Ramos (cell line): ENCODE measurements around the gene CSF2.

Experiments
- in situ Hi-C: fragments of 300-500 bp; cut with MboI; formaldehyde crosslinking; loops from one replicate; pipeline ENCODE4 v1.14.3; 2022; ENCODE audit warnings: low sequenced_read_pairs; ENCODE audit not compliant: unreplicated experiment

The CSF2 gene

DNA sequence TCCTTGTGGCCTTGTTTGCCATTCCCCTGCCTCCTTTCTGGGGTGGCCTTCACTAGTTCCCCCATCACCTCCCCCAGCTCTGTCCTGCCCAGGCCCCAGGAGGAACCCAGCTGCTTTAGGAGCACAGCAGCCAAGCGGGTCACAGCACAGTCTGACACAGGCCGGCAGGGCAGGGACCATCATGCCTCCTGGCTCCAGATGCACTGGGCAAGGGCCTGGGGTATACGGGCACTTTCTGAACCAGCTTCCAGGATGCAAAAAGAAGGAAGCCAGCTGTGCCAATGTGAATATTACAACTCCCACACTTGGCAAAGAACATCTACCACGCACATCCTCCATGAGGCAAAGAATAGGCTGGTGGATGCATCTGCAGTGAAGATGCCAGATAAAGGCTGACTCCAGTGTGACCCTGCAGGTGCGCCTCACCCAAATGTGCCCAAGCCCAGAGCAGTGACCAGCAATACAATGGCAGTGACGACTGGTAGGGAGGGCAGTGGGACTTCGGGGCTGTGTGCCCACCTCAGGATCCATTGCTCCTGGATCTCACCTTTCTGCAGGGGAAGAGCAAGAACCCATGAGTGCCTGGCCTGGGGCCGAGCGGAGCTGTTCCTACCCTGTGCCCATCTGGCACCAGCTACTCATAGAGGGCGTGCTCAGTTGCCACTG is 19.4 kb upstream of the CSF2 start:
- in situ Hi-C loops, result no loop called here

DNA sequence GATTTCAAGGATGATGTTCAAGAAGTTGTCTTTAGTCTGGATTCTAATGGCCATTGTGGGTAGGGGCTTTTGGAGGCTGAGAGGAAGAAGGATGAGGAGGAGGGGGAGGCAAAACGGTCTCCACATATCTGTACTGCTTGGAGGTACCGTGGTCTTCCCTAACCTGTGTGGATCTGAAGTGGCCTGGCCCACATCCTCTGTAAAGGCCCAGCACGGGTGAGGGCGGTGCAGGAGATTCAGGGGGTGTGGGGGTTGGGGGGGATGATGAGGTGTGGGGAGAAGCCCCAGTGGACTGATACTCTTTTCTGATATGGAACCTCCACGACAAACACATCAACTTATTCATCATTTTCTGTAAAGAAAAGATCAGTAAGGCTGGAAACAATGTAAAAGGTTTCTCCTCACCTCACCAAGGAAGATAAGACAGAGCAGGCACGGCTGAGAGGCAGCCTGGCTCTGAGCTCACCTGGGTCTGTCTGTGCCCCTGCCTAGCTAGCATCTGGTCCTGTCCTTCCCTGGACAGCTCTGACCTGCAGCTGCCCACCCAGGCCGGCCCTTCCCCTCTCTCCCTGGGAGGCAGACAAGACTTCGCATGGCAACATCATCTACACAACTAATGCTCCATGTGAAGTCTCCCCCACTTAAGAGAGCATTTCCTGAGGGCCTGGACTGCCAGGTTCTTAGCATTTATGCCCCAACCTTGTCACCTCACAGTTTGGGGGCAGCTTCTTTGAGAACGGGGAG is 18.7 kb upstream of the CSF2 start:
- in situ Hi-C loops, result no loop called here

DNA sequence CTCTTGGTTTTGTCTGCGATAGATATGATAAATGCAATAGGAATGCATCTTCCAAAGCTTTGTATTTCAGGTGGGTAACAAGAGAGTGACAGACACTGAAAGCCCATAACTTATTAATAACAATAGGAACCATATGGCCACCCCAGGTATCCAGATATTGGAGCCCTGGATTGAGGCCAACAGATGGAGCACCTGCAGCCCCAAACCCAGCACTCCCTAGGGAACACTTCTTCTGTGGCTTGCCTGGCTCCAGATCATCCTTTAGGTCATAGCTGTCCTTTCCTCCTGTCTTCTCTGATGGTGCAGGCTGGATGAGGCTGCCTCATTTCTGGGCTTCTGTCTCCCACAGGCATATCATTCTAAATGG is 18.2 kb upstream of the CSF2 start:
- in situ Hi-C loops, result no loop called here

DNA sequence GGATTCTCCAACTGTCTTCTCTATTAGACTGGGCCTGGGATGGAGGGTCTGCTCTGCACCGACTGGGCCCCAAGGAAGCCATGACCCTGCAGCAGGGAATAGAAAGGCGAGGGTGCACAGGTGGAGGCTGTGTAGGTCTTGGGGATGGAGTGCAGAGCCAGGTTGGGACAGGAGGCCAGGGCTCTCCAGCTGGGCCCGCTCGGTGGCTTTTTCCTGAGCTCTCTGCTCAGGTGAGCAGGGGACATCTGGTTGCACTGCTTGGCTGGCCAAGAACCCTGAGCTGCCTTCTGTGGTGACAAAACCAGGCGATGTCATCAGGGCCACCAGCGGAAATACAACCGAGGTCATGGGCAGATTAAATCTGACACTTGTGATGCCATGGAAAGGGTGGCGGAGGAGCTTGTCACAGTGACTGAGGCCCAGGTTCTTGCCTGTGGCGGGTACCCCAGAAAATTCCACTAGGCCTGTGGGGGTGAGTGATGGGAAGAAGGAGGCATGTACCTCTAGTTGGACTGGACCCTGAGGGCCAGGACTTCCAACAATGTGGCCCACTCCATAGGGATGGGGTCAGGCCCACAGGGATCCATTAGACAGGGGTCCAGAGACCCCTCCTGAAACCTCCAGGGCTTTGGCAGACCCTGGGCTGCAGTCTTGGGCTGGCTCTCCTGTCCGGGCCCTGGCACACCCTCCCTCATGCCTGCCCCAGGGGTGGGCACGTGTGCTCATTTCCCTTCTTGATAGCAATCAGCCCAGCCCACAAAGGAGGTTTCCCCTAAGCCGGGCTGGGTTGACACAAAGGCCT is 17.6 kb upstream of the CSF2 start:
- in situ Hi-C loops, result no loop called here

DNA sequence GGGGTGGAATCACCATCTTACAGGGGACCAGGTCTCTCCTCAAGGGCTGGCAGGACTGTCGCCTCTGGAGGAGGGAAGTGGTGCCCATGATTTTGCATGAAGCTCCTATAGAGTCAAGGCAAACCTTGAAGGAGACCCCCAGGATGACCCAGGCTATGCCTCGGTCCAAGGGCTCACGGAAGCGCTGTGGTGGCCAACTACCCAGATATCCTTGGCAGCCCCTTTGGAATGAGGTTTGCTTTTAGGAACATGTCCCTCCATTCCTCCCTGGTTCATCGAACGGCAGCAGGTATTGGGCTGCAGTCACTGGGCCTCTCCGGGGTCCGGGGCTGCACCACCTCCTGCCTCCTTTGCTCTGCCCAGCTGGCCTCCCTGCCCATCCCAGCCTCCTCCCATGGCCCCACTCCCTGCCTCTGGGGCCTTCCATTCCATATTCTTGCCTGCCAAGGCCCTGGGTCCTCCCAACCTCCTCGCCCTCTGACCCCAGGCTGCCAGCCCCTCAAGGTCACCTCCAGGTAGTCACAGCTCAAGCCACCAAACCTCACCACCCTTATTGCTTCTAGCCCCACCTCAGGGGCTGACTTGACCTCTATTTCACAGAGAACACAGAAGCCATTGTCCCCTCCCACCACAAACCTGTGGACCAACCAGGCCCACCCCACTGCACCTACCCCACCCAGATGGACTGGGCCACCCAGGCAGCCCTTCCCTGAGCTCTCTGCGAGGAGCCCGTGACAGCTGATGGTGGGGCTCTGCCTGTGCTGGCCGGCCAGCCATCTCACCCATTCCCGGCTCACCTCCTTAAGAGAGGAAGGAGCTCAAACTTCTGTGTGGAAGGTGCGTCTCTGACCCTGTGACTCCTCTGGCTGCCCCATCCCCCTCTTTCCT is 16.7 kb upstream of the CSF2 start:
- in situ Hi-C loops, result no loop called here

DNA sequence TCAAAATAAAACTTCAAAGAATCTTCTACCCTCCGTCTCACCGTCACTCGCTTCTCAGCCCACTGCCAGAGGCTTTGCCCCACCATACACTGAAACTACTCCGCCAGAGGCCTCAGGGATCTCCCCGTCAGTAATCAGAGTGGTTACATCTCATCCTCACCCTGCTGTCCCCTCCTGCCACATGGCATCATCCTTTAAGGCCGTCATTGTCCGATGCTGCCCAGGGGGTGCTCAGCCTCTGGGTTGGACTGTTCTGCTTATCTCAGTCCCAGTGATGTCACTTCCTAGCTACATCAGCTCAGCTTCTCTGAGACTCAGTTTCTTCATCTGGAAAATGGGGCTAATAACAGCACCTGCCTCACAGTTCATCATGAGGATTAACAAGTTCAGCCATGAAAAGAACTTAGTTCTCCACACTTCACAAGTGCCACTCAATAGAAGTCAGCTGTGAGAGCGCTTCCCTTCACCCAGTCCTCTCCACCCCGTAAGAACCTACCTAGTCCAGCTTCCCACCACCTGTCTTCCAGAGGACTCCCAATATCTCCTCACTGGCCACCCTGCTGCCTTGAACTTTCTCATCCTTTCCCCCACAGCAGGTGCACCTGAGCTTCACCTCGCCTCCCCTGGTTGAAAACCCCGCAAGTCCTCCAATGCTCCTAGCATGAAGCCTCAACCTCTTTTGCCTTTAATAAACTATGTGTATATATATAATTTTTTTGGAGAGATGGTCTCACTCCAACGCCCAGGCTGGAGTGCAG is 15.9 kb upstream of the CSF2 start:
- in situ Hi-C loops, result no loop called here

DNA sequence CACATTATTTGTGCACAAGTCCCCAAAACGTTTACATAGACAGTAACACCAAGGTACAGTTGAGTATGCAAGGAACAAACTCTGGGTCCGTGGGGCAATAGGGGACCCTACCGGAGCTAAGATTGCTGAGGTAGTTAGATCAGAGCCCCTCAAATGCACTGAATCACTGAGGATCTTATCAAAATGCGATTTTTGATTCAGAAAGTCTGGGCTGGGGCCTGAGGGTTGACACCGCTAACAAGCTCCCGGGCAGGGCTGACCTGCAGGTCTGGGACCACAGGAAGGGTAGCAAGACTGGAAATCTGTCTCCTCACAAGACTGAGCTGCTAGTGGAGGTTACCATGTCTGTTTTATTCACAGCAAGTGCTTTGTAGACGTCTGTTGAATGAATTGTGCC is 14.9 kb upstream of the CSF2 start:
- in situ Hi-C loops, result no loop called here

DNA sequence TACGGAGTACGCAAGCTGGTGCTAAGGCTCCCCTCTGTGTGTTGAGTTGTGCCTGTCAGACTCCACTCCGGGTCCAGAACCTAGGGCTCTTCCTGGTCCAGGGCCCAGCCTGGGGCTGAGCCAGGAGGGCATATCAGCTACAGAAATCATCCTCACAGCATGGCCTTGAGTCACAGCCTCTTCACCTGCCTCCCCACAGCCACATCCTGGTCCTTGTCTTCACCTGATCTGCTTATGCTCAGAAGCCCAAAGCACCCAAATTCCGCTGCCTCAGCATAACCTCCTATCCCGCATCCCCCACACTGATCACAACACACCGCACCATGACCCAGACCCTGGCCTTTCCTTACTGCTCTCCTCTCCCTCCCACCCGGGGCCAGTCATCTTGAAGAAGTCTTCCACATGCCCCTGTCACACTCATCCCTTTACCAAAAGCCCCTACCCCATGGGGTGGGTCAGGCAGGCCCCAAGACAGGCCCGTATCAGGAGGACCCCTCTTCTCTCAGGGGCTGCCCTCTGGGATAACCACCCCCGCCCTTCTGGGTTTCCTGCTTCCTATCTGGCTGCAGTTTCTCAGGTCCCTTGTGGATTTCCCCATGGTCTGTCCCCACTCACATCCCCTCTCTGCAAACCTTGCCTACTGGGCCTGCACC is 14.4 kb upstream of the CSF2 start:
- in situ Hi-C loops, result no loop called here

DNA sequence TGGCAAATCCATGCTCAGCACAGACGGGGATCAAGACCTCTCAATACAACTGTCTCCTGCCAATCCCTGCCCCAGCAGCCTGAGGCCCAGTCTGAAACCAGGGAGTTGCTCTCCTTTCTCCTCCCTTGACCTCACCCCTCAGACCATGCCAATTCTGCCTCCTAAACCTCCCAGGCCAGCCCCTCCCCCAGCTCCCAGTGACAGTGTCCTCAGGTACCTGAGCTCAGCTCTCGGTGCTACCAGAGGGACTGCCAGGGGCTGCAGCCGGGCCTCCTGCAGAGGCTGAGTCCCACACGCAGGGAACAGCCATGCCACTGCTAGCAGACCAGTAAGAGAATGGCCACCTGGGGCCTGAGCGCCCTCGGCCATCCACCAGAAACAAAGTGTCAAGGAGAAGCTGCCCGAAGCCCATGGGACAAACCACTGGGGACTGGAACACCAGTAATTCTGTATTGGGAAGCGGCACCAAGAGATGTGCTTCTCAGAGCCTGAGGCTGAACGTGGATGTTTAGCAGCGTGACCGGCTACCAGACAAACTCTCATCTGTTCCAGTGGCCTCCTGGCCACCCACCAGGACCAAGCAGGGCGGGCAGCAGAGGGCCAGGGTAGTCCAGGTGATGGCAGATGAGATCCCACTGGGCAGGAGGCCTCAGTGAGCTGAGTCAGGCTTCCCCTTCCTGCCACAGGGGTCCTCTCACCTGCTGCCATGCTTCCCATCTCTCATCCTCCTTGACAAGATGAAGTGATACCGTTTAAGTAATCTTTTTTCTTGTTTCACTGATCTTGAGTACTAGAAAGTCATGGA is 13.7 kb upstream of the CSF2 start:
- in situ Hi-C loops, result loop anchor here (10.0 kb wide), 1 partner anchor 445 kb away; no protein-coding TSS in a partner anchor

DNA sequence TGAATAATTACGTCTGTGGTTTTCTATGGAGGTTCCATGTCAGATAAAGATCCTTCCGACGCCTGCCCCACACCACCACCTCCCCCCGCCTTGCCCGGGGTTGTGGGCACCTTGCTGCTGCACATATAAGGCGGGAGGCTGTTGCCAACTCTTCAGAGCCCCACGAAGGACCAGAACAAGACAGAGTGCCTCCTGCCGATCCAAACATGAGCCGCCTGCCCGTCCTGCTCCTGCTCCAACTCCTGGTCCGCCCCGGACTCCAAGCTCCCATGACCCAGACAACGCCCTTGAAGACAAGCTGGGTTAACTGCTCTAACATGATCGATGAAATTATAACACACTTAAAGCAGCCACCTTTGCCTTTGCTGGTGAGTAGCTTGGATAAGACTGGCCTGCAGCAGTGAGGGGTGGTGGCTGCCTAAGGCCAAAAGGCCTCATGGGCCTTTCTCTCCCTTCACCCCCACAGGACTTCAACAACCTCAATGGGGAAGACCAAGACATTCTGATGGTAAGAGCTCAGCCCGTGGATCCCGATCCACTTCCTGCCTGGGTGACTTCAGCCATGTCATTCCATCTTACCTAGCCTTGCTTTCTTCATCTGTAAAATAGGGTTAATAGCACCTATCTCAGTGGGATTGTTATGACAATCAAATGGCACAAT is 13.0 kb upstream of the CSF2 start, which contains the start of gene IL3:
TSS of gene IL3 (plus strand) at position 155 of the 661 bp plus-strand sequence. CDS start at position 207, 52 bp downstream.
- in situ Hi-C loops, result loop anchor here (10.0 kb wide), 1 partner anchor 444 kb away; no protein-coding TSS in a partner anchor

DNA sequence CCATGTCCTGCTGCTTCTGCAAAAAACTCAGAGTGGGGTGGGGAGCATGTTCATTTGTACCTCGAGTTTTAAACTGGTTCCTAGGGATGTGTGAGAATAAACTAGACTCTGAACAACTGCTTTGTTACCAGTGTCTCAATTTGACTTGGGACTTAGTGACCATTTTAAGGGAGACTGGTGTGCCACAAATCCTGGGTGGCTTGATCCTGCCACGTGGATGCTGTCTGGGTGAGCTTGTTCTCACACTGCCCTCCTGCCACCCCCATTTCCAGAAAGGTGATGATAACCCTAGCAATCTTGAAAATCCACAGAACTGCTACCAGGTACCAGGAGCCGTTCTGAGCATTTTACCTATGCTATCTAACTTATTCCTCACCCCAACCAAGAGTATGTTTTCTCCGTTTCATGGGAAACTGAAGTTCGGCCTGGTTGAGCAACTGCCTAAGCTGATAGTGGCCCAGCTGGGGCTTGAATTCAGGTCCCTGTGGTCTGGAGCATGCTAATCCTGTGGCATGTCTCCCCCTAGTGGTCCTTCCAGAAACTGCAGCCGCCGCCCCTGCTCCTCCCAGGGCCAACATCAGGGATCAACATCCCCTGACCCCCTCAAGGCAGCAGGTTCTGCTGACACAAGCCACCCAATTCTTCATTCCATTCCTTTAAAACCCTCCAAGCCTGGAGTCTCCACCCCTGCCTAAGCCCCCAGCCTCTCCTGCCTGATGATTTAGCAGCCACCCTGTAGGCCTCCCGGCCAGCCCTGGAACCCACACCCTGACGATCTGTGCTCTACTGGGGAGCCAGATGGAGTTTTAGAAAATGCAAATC is 10.3 kb upstream of the CSF2 start:
- in situ Hi-C loops, result loop anchor here (10.0 kb wide), 1 partner anchor 442 kb away; no protein-coding TSS in a partner anchor

DNA sequence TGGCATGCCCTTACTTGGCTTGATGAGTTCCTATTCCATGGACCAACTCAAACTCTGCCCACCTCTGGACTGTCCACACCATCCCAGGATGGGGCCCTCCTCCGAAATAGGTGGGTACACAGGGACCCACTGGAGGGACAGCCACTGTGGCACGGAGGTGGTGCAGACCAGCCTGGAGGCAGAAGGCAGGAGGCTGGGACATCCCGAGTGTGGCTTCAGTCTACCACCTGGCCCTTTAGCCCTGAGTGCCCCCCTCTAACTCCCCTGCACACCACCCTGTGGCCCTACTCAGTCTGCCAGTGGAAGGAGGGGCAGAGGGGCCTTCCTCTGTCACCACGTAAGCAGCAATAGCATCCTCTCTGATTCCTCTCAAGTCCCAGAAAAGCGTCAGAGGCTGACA is 9.4 kb upstream of the CSF2 start:
- in situ Hi-C loops, result loop anchor here (10.0 kb wide), 1 partner anchor 441 kb away; no protein-coding TSS in a partner anchor

DNA sequence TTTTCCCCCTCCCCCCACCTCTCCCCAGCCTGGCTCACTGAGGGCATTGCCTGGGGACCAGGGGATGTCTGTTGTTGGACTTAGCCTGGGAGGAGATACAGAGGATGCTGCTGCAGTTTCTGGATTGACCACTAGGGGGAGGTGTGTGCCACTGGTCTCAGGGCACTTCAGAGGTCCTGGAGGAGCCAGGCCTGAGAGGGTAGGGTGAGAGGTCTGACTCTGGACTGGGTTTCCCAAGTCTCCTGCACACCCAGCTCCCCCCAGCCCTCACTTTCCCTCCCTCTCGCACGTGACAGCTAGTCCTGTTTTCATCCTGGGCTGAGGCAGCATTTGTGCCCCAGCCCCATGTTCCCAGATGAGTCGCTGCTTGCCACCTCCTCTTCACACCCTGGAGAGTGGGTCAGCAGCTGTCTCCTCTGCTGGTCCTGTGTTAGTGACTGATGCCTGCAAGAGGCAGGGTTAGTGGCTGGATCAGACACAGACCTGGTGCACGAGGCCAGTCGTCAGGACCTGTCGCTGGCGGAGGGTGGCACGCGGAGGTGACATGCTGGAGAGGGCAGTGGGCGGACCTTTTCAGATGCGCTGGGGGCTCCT is 8.8 kb upstream of the CSF2 start:
- in situ Hi-C loops, result loop anchor here (10.0 kb wide), 1 partner anchor 440 kb away; no protein-coding TSS in a partner anchor

DNA sequence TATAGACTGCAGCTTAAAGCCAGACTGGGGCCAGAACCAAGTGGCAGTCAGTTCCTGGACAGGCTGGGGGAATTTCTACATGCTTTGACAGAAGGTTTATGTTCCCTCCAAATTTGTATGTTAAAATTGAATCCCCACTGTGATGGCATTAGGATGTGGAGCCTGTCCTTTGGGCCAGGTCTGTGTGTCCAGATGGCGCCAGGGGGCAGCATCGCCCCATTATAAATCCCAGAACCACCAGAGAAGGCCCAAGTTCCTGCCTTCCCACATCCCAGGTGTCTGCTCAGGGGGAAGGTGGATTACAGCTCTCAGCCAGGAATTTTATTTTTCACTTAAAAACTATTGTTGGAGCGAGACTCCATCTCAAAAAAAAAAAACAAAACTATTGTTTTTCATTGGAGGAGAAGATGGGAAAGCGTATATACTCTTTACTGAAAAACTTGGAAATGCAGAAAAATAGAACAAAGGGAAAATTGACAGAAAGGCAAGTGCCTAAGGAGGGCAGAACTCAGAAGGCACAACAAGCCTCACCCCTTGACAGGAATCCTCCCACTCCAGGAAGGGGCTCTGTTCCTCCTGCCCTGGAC is 8.1 kb upstream of the CSF2 start:
- in situ Hi-C loops, result loop anchor here (10.0 kb wide), 1 partner anchor 439 kb away; no protein-coding TSS in a partner anchor

DNA sequence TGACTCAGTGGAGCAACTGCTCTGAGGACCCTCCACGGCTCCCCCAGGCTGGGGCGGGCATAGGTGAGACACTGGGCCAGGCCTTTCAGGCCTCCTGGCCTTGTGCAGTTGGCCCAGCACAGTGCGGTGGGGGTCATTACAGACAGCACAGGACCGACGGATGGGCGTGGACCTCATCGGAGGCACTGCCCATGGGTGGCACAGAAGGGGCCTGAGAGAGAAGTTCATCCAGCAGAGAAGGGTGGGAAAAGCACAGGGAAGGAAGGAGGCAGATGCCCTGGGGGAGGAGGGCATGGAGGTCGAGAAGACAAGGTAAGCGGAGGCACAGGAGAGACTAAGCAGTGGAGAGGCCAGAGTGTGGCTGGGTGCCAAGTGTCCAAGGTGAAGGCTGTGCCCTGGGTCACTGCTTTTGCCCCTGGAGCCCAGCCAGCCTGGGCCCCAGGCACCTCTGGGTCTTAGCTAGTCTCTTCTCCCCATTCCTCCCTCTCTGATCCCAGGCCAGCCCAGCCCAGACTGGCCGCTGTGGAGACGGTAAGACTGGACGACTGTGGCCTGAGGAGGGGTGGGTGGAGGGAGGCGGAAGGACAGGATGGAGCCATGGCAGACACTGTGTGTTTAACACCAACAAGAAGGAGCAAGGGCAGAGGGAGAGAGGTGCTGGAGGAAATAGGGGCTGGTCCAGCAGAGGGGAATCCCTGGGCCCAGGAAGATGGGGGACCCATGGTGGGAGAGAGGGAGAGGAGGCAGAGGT is 7.5 kb upstream of the CSF2 start:
- in situ Hi-C loops, result loop anchor here (10.0 kb wide), 1 partner anchor 439 kb away; no protein-coding TSS in a partner anchor
